ENCODE results near the gene HOXA3.
A peak's percentile ranks its signal among the peaks of the same experiment; 100 is the strongest.

The HOXA3 gene

DNA sequence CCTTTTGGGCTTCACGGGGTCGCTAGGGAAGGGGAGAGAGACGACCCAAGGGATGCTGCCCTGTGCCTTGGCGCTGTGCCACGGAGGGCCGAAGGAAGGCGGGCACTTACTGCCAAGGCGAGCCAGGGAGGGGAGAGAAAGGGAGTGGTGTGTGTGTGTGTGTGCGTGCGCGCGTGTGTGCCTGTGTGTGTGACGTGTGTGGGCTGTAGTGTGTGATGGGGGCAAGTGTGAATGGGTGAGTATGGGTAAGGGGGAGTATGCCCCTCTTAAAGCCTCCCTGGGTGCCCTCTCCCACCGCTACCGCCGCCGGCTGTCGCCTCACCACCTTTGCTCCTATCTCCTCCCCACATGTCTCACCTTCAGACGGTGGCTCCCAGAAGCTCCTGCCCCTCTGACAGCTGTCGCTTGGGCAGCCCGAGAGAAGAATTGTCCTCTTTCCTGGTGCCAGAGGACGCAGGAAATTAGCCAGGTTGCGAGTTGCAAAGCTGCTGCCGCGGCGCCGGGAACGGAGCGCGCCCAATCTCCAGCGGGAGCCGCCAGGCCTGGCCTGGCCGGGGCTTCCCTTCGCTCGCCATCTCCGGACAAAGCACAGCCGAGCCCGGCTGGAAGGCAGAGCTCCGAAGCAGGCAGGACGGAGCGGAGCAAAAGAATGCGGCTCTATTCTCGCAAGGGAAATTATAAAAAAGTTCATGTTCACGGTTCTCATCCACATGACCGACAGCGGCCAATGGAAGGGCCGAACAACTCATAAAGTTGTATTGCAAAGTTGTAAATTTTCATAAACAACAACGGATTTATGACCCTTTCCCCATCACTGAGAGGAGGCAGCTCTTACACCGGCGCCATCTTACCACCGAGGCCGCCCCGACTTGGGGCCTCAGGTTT, at the start of gene HOXA3:
Gene HOXA3 (minus strand): TSS at position 653 of the 885 bp plus-strand sequence. CDS start 41,943 bp downstream, outside the sequence.
- no peak for DNase-seq (ENCODE audit: low read depth)

- DNase-seq (ENCODE audit: low read depth): no peak
Measured at GRCh38 chr7:27201580-27202017, 49.2 kb upstream of the HOXA3 start.

DNA sequence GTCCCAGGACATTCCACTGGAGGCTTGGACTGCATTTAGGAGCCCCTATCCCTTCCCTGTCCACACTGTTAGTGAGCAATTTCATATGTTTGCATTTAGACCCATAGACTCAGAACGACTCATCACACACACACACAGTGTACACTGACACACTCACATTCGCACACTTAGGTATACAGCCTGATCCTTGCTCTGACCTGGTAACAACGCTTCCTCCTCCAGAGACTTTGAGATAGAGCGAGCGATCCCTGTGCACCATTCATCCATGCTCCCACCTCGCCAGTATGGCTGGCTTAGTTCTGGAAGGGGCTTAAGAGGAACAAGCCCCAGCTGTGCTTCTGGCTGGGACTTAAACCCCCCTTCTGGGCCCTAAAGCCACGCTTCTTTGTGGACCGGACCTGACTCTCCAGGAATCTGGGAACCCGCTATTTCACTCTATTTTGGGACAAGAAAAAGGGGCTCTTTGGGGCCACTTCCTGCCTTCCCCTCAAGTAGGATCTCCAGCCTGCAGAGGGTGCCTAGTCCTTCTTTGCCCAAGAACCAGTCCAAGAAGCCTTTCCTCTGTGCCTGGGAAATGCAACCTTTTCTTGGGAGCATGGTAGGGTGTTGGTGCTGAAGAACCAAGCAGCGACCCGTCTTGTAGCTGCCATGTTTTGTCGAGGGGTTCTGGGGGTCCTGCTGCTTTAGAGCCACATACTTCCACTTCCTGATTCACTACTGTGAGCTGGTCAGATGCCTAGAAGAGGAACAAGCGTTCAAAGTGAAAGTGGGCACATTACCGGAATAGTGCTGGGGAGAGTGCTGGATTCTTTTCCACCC, 48.6 kb upstream of the HOXA3 start:
- no peak for DNase-seq (ENCODE audit: low read depth)

GRCh38 chr7:27199849-27200760, 47.7 kb upstream of the HOXA3 start, which contains the start of gene HOXA13:
Gene HOXA13 (minus strand): TSS chr7:27200091. CDS start chr7:27200077, 14 bp downstream.
- DNase-seq (ENCODE audit: low read depth): no peak

DNA sequence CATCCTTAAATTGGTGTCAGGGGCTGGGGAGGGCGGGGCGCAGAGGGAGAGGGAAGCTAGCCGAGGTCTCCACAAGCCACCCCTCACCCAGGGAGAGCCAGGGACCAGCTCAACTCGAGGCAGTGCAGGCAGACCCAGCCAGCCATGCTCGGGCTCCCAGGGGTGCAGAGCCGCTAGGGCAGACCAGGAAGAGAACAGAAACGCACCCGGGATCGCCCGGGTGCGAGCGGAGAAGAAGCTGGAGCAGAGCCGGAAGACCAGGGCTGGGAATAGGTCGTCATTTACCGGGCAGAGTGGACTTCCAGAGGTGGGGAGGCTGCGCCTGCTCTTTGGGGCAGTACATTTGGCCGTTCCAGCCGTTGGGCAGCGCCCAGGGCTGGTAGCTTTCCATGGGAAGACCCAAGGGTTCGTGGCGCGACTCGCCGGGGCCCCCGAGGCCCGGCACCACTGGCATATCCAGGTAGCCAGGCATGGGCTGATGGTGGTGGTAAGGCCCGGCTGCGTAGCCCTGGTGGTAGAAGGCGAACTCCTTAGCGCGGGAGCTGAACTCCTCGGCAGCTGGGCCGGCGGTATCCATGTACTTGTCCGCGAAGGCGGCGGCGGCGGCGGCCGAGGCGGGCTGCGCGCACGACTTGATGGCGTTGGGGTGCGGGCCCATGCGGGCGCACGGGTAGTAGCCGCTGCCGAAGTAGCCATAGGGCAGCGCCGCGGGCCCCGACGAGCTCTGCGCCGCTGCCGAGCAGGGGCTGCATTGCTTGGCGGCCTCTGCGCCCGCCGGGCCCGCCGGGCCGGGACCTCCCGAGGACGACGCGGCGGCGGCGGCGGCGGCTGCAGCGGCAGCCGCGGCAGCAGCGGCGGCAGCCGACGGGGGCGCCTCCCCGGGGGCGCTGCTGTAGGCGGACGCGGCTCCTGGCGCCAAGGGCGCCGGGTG, 46.8 kb upstream of the HOXA3 start:
- no peak for DNase-seq (ENCODE audit: low read depth)

GRCh38 chr7:27198138-27198841, 45.9 kb upstream of the HOXA3 start:
- DNase-seq (ENCODE audit: low read depth): no peak

GRCh38 chr7:27197137-27198042, 45.0 kb upstream of the HOXA3 start:
- DNase-seq (ENCODE audit: low read depth): no peak

GRCh38 chr7:27196287-27196767, 43.9 kb upstream of the HOXA3 start:
- DNase-seq (ENCODE audit: low read depth): peak; percentile 58

DNA sequence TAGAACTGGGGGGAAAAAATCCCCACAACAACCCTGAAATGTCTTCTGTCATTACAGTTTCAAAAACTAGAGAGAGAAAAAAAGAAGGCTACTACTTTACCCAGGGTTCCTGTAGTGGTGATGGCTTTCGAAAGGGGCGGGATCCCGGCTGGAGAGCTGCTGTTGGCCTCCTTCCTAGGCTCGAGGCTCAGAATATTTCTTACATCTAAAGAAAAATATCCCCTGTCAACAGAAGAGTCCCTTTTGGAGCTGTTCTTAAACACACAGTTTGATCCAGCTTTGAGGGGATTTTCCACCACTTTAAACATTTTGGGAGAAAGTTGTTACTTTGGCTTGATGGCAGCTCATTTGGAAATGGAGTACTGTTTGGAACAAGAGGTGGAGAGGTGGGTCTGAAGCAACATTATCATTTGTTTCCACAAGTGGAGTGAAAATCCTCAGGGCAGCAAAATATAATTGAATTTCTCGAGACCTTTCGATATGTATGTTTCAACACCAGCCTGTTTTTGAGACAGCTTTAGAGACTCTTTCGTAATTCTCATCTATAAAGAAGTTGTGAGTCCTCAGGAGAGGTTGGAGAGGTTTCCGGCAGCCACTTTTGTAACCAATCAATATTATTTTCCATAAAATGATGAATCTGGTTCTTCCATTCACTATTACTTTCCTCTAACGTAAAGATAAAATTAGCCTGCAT, 42.5 kb upstream of the HOXA3 start:
- no peak for DNase-seq (ENCODE audit: low read depth)

DNA sequence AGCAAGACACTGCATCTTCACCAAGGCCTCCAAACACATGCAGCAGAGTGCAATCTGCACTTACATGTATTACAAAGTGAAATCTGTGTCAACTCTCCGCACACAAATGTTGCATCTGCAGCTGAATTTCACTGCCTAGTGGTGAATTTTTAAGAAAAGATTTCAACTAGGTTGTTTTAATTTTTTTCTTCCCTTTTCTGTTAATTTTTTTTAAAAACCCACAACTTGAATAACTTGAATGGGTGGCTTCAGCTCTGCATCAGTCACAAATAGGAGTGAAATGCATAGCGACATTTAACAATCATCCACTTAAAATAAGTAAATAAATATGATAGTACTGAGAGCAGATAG, 41.6 kb upstream of the HOXA3 start:
- no peak for DNase-seq (ENCODE audit: low read depth)

GRCh38 chr7:27193335-27194001, 41.1 kb upstream of the HOXA3 start:
- DNase-seq (ENCODE audit: low read depth): no peak

- no peak for DNase-seq (ENCODE audit: low read depth)
Measured at GRCh38 chr7:27192546-27193334, 40.4 kb upstream of the HOXA3 start.

- DNase-seq (ENCODE audit: low read depth): no peak
Measured at GRCh38 chr7:27191833-27192545, 39.6 kb upstream of the HOXA3 start.

- DNase-seq (ENCODE audit: low read depth): no peak
Measured at GRCh38 chr7:27191161-27191731, 38.9 kb upstream of the HOXA3 start.

DNA sequence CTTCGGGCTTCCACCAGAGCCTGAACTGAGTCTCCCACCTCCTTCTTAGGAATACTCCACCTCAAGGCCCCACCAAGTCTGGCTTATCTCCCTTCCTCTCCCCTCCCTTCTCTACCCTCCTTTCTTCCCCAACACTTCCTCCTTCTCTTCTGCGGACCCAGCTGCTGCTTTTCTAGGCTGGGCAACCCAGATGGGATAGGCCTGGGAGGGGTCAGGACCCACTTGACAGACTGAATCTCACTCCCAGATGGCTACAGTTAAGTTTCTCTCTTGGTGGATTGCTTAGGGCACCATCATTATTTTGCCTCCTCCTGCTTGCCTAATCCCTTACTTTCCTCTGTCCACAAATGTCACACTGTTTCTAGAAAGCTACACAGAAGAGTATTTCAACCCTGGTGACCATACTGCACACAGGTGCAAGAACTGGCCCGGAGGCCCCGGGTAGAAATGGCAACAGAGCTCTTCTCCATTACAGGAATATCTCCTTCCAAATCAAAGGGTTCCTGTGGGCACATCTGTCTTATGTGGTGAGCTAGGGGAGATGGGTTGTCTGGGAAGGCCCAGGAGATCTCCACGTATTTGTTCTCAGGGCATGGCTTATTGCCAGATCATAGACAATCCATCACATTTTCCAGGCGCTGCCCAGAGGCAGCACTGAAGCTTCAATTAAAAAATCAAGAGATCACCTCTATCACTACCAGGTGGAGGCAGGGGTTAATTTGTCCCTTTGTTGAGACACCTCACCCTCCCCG, 37.8 kb upstream of the HOXA3 start:
- no peak for DNase-seq (ENCODE audit: low read depth)
